Endothelial cell of umbilical vein (primary cell): ENCODE data around the gene TNIP1. TPM values are rescaled to one million over a fixed set of nuclear protein-coding genes. Genes with fewer than 3 reads are reported as not detected.

Experiments
- BruUV-seq: library from RNA; stranded (reverse); fragments of 400-500 nt; replicated peaks from 2 replicates; lab custom pipeline; 2021; lab: Mats Ljungman, UMichigan
- CTCF ChIA-PET: fragments of 300-600, 350-600 bp; sonication (Branson Sonifier 250); formaldehyde crosslinking; loops from one replicate; lab custom pipeline; 2021; ENCODE audit warnings: antibody characterized with exemption, inconsistent platforms; lab: Charles Lee
- POLR2A ChIA-PET: fragments of 300-600, 350-600 bp; sonication (Branson Sonifier 250); formaldehyde crosslinking; loops from one replicate; lab custom pipeline; 2021; ENCODE audit warnings: antibody characterized with exemption, inconsistent platforms; lab: Charles Lee
- DNase-seq: peaks from one replicate; pipeline ENCODE4 v3.0.0-alpha.2; 2011; ENCODE audit warnings: low read depth, low spot score
- FAIRE-seq: peaks from 2 replicates; lab custom pipeline; 2011; peaks lifted over from hg19 to GRCh38; lab: Jason Lieb, UNC
- H2AFZ ChIP-seq: 2 replicates; pipeline ENCODE4 v1.6.0; 2012; ENCODE audit warnings: low read depth, low read length, control low read depth, inconsistent platforms
- H3K27ac ChIP-seq: 2 replicates; pipeline ENCODE4 v1.5.1; 2011; ENCODE audit warnings: low read depth, mild to moderate bottlenecking, control low read depth, low read length, moderate library complexity; ENCODE audit not compliant: insufficient read depth
- H3K27me3 ChIP-seq, 2 experiments: 2 replicates each; pipeline versions ENCODE4 v1.6.0 to v1.6.1; 2011; ENCODE audit warnings: low read length in 2 of 2, mixed read lengths in 1 of 2; ENCODE audit not compliant: control insufficient read depth in 2 of 2, insufficient read depth in 2 of 2
- H3K36me3 ChIP-seq, 2 experiments: 2 replicates in 1 of 2; 3 replicates in 1 of 2; pipeline ENCODE4 v1.5.1; 2011; ENCODE audit warnings: low read length in 2 of 2, mild to moderate bottlenecking in 1 of 2, moderate library complexity in 1 of 2; ENCODE audit not compliant: control insufficient read depth in 2 of 2, insufficient read depth in 2 of 2; ENCODE audit errors: extremely low read depth in 1 of 2
- H3K4me1 ChIP-seq: 3 replicates; pipeline ENCODE4 v1.5.1; 2011; ENCODE audit warnings: mild to moderate bottlenecking, low read length; ENCODE audit not compliant: control insufficient read depth, insufficient read depth; ENCODE audit errors: extremely low read depth
- H3K4me2 ChIP-seq: 2 replicates; pipeline ENCODE4 v1.6.1; 2011; ENCODE audit warnings: low read length, control low read depth, mixed read lengths; ENCODE audit not compliant: insufficient read depth
- H3K4me3 ChIP-seq, 3 experiments: fragments of 200-600 bp in 1 of 3; sonication (generic), shearing (Covaris generic) in 1 of 3; replicated peaks in 1 of 3; 2 replicates each; pipeline ENCODE4 v1.5.1; 2011 to 2016; ENCODE audit warnings: control low read depth in 3 of 3, low read length in 3 of 3, mild to moderate bottlenecking in 2 of 3, inconsistent platforms in 1 of 3, low read depth in 1 of 3, moderate library complexity in 1 of 3; ENCODE audit not compliant: insufficient read depth in 1 of 3
- H3K79me2 ChIP-seq: 2 replicates; pipeline ENCODE4 v1.6.0; 2012; ENCODE audit warnings: low read length, inconsistent platforms; ENCODE audit not compliant: control insufficient read depth, insufficient read depth
- H3K9ac ChIP-seq: replicated peaks from 2 replicates; pipeline ENCODE3; 2011; ENCODE audit warnings: low read length, control low read depth; ENCODE audit not compliant: insufficient read depth; ENCODE audit errors: extremely low read depth
- H3K9me1 ChIP-seq: replicated peaks from 3 replicates; pipeline ENCODE4 v1.6.0; 2011; ENCODE audit warnings: mild to moderate bottlenecking, low read length; ENCODE audit not compliant: control insufficient read depth, insufficient read depth; ENCODE audit errors: extremely low read depth
- H3K9me3 ChIP-seq: replicated peaks from 2 replicates; pipeline ENCODE4 v1.5.1; 2012; ENCODE audit warnings: low read length, inconsistent platforms; ENCODE audit not compliant: control insufficient read depth, insufficient read depth
- H4K20me1 ChIP-seq: replicated peaks from 2 replicates; pipeline ENCODE3; 2011; ENCODE audit warnings: mild to moderate bottlenecking, low read length; ENCODE audit not compliant: control insufficient read depth, insufficient read depth; ENCODE audit errors: extremely low read depth
- CTCF ChIP-seq, 2 donors: IDR thresholded peaks; 1 replicate in 1 of 2; 2 replicates in 1 of 2; pipeline ENCODE4 v1.5.1; 2011; ENCODE audit warnings: low read length in 2 of 2, mild to moderate bottlenecking in 2 of 2, moderate library complexity in 2 of 2, control low read depth in 1 of 2, inconsistent platforms in 1 of 2, low read depth in 1 of 2; ENCODE audit not compliant: insufficient read depth in 1 of 2; ENCODE audit errors: extremely low read depth in 1 of 2
- EZH2 ChIP-seq: IDR thresholded peaks from 2 replicates; pipeline ENCODE4 v1.6.1; 2012; ENCODE audit warnings: borderline replicate concordance, low read depth, mild to moderate bottlenecking, moderate library complexity, low read length, inconsistent platforms; ENCODE audit not compliant: severe bottlenecking
- FOS ChIP-seq: IDR thresholded peaks from 2 replicates; pipeline ENCODE4 v1.6.1; 2011; ENCODE audit warnings: mild to moderate bottlenecking, low read length, moderate library complexity, borderline replicate concordance; ENCODE audit not compliant: insufficient read depth
- GATA2 ChIP-seq: IDR thresholded peaks from 2 replicates; pipeline ENCODE4 v1.7.0; 2011; ENCODE audit warnings: low read depth, mild to moderate bottlenecking, moderate library complexity, mixed read lengths, low read length; ENCODE audit not compliant: insufficient read length, insufficient read depth
- JUN ChIP-seq: IDR thresholded peaks from 2 replicates; pipeline ENCODE4 v1.6.1; 2011; ENCODE audit warnings: borderline replicate concordance, low read depth; ENCODE audit not compliant: insufficient read length, insufficient read depth
- MAX ChIP-seq: IDR thresholded peaks from 2 replicates; pipeline ENCODE4 v1.6.1; 2011; ENCODE audit not compliant: insufficient read depth, insufficient read length
- MYC ChIP-seq: IDR thresholded peaks from one replicate; pipeline ENCODE4 v1.6.1; 2011; ENCODE audit warnings: mild to moderate bottlenecking, low read depth, low read length
- POLR2A ChIP-seq: IDR thresholded peaks from 2 replicates; pipeline ENCODE4 v1.6.1; 2012; ENCODE audit warnings: low read depth, mild to moderate bottlenecking, control low read depth, low read length
- dilution Hi-C: fragments of 300-500 bp; cut with MboI; formaldehyde crosslinking; loops from one replicate; pipeline ENCODE4 v1.15.0; 2019; ENCODE audit warnings: low sequenced_read_pairs; ENCODE audit not compliant: extremely low pct_ligation_motif_present
- intact Hi-C: fragments of 100-400 bp; cut with micrococcal nuclease; formaldehyde crosslinking; loops from one replicate; pipeline ENCODE4 v1.10.0; 2022
- polyA plus RNA-seq, 4 experiments: library from polyadenylated mRNA; depleted of rRNA in 3 of 4; stranded (reverse) in 3 of 4; unstranded in 1 of 4; fragments of >200 nt; gene quantifications; 2 replicates each; pipeline versions ENCODE4 v1.2.1 to v1.2.3, GENCODE V29; 2011 to 2012; ENCODE audit warnings: missing spikeins in 1 of 4
- total RNA-seq: library from RNA; stranded (reverse); gene quantifications from 2 replicates; pipeline ENCODE4 v1.2.3, GENCODE V29; 2021

TNIP1 gene
- total and polyA plus RNA-seq, 2 donors (not counting 3 experiments of a cell fraction or from before 2014, with no cell fraction given): 43.0 to 96.8 TPM

- H3K79me2 ChIP-seq: no peaks in the 10 kb centered on the region
- no peak overlapping the region for H2AFZ ChIP-seq
- no peak for TF ChIP-seq JUN
- no peak for TF ChIP-seq CTCF (IDR thresholded peaks at IDR 0.05; ENCODE audit: extremely low read depth in 1 of 2, insufficient read depth in 1 of 2, low read depth in 1 of 2, low read length in 2 of 2)
- TF ChIP-seq MAX: no peak
- no peak for TF ChIP-seq GATA2
- no peak for TF ChIP-seq FOS
- no peak for TF ChIP-seq EZH2
- TF ChIP-seq POLR2A: no peak
- no peak for TF ChIP-seq MYC
- no peaks in the 10 kb centered on the region for H3K4me1 ChIP-seq
- FAIRE-seq (no peak), DNase-seq (no peak)
- peaks cover 0 to 8% of the 10 kb centered on the region in 2 experiments for H3K27me3 ChIP-seq
- no TSS peak for BruUV-seq
- H3K36me3 ChIP-seq: no peaks in the 10 kb centered on the region
- intact Hi-C loops (no loop called here), dilution Hi-C loops (no loop called here)
- H3K9me3 ChIP-seq: no peaks in the 10 kb centered on the region
- ChIA-PET POLR2A (no interaction called here), CTCF (interaction anchor here (1.2 kb wide), 1 partner anchor 108 kb away, joined by 4 read pairs; no protein-coding TSS in a partner anchor)
- no peaks in the 10 kb centered on the region for H4K20me1 ChIP-seq
- no peak overlapping the region for H3K4me2 ChIP-seq
- no peak overlapping the region for H3K9ac ChIP-seq
- no peaks in the 10 kb centered on the region for H3K9me1 ChIP-seq
- H3K4me3 ChIP-seq: no peak overlapping the region
- H3K27ac ChIP-seq: no peak overlapping the region
These were observed 73.2 kb downstream of the TNIP1 start for GRCh38 chr5:151007430-151008209.
